Measurements from ENCODE around the gene CDK14.
"Not testable (repeated sequence)": the region's sequence is repeated elsewhere in the genome, so short reads cannot be mapped to it uniquely, and the experiment has no call there.

CDK14 gene

GRCh38 chr7:90923541-90923997, 327.4 kb downstream of the CDK14 start:
- no peak for DNase-seq

- DNase-seq, result not testable (repeated sequence)
These were observed 332.7 kb downstream of the CDK14 start for GRCh38 chr7:90928700-90929424.

GRCh38 chr7:90931986-90932916, 336.1 kb downstream of the CDK14 start:
- DNase-seq, result no peak

- no peak for DNase-seq
These were observed 336.9 kb downstream of the CDK14 start for GRCh38 chr7:90933041-90933440.

GRCh38 chr7:90933984-90934383, 337.9 kb downstream of the CDK14 start:
- DNase-seq, result no peak

- DNase-seq, result no peak
These were observed 342.2 kb downstream of the CDK14 start for GRCh38 chr7:90938371-90938770.

GRCh38 chr7:90939666-90940065, 343.5 kb downstream of the CDK14 start:
- no peak for DNase-seq

- no peak for DNase-seq
These were observed 347.9 kb downstream of the CDK14 start for GRCh38 chr7:90944021-90944420.

- DNase-seq, result no peak
These were observed 349.1 kb downstream of the CDK14 start for GRCh38 chr7:90945104-90945787.

- no peak for DNase-seq
These were observed 350.8 kb downstream of the CDK14 start for GRCh38 chr7:90946730-90947501.

- no peak for DNase-seq
These were observed 352.0 kb downstream of the CDK14 start for GRCh38 chr7:90948085-90948484.

GRCh38 chr7:90951229-90951628, 355.1 kb downstream of the CDK14 start:
- DNase-seq, result no peak

GRCh38 chr7:90951986-90952954, 356.1 kb downstream of the CDK14 start:
- DNase-seq, result no peak

GRCh38 chr7:90955641-90956207, 359.6 kb downstream of the CDK14 start:
- no peak for DNase-seq

- no peak for DNase-seq
These were observed 361.8 kb downstream of the CDK14 start for GRCh38 chr7:90957883-90958282.

- no peak for DNase-seq
These were observed 362.5 kb downstream of the CDK14 start for GRCh38 chr7:90958647-90959046.

- no peak for DNase-seq
These were observed 365.1 kb downstream of the CDK14 start for GRCh38 chr7:90961037-90961725.

GRCh38 chr7:90965211-90965610, 369.1 kb downstream of the CDK14 start:
- no peak for DNase-seq

GRCh38 chr7:90966346-90966745, 370.2 kb downstream of the CDK14 start:
- DNase-seq, result no peak

GRCh38 chr7:90968871-90969270, 372.8 kb downstream of the CDK14 start:
- DNase-seq, result no peak

Data from MV-4-11 (cell line).